ENCODE data around the gene TEX54. TPM values are rescaled to one million over a fixed set of nuclear protein-coding genes. Genes with fewer than 3 reads are reported as not detected.

Gene TEX54
- total and polyA plus RNA-seq, 2 of the 13 experiments (the other 11 are each of a cell fraction or from before 2014, with no cell fraction given): not detected

GRCh38 chr11:62786318-62787004 is 46.2 kb downstream of the TEX54 start:
- DNase-seq (ENCODE audit: low spot score): peak; percentile 82
- H3K9ac ChIP-seq (ENCODE audit: insufficient read depth, low read depth, low read length): peak overlapping the region; percentile 89
- in situ Hi-C loops (cut with HindIII; ENCODE audit: extremely low pct_ligation_motif_present, low pct_unique_long_range_greater_than_20kb): loop anchor here (5.0 kb wide), 2 partner anchors 46 to 91 kb away; partner anchors contain the start of genes STX5 and TEX54
- H2AFZ ChIP-seq (ENCODE audit: low read length): no peak overlapping the region
- H3K36me3 ChIP-seq (replicated peaks in 1 of 2; ENCODE audit: control insufficient read depth in 1 of 2, insufficient read depth in 2 of 2, low read length in 2 of 2): peaks cover 13 to 27% of the 10 kb centered on the region in 2 experiments
- peaks cover 42% of the 10 kb centered on the region for H3K4me1 ChIP-seq (ENCODE audit: insufficient read depth, low read length)
- H4K20me1 ChIP-seq (ENCODE audit: insufficient read depth, low read length): no peaks in the 10 kb centered on the region
- ChIA-PET POLR2A (interaction anchor here (0.6 to 9.1 kb wide), 30 partner anchors 11 to 195 kb away, joined by 3 to 201 read pairs (median 5); partner anchors contain the start of genes B3GAT3, C11orf98, CSKMT and HNRNPUL2), CTCF (ENCODE audit: low intra/inter-chr PET ratio, low total read pairs) (interaction anchor here (2.0 to 2.6 kb wide), 2 partner anchors 54 to 75 kb away, joined by 13 to 25 read pairs; no protein-coding TSS in a partner anchor)
- H3K27ac ChIP-seq (ENCODE audit: extremely low read length, insufficient read depth, low read length): peak overlapping the region; percentile 79
- ATAC-seq: peak; percentile 79
- H3K4me3 ChIP-seq (replicated peaks in 1 of 3; ENCODE audit: insufficient read depth in 1 of 3, low read depth in 2 of 3, low read length in 3 of 3): peak overlapping the region; percentile 65 to 88 (median 81); a peak in 5 of 6 replicates
- H3K9me3 ChIP-seq (ENCODE audit: low read length): no peaks in the 10 kb centered on the region
- no peaks in the 10 kb centered on the region; a peak in 1 of 5 replicates for H3K27me3 ChIP-seq (ENCODE audit: control insufficient read depth in 1 of 2, insufficient read depth in 2 of 2, low read length in 2 of 2)
- no TSS peak for BruUV-seq (replicated peaks)
- H3K79me2 ChIP-seq (ENCODE audit: insufficient read depth, low read length): peaks cover 26% of the 10 kb centered on the region
- intact Hi-C loops (cut with micrococcal nuclease; ENCODE audit: unreplicated experiment): loop anchor here (1.0 to 2.0 kb wide), 6 partner anchors 18 to 94 kb away; partner anchors contain the start of genes NXF1, SLC3A2 and TTC9C
- 7% methylated on average over 12 of the region's 51 CpGs for WGBS (ENCODE audit: low lambda C conversion rate)
- FAIRE-seq: peak; percentile 64
- peak overlapping the region; percentile 67 for H3K4me2 ChIP-seq (ENCODE audit: low read depth, low read length)
- no peak for TF ChIP-seq TBL1XR1 (IDR thresholded peaks at IDR 0.05; ENCODE audit: borderline replicate concordance, low read length, partially characterized antibody)
- no peak for TF ChIP-seq ZBTB4 (CRISPR knock-in tag; IDR thresholded peaks at IDR 0.05; ENCODE audit: borderline replicate concordance)
- TF ChIP-seq MED13 (CRISPR knock-in tag; IDR thresholded peaks at IDR 0.05): no peak
- TF ChIP-seq RAD21 (CRISPR knock-in tag; IDR thresholded peaks at IDR 0.05): peak; percentile 81
- no peak for TF ChIP-seq ZBTB26 (CRISPR knock-in tag; IDR thresholded peaks at IDR 0.05; ENCODE audit: borderline replicate concordance)
- peak; percentile 34; the same call in 1 of the 2 replicates for TF ChIP-seq PATZ1 (CRISPR knock-in tag; IDR thresholded peaks at IDR 0.05)
- no peak for TF ChIP-seq ARNT2 (CRISPR knock-in tag; IDR thresholded peaks at IDR 0.05; ENCODE audit: low read depth)
- TF ChIP-seq ONECUT2 (CRISPR knock-in tag; IDR thresholded peaks at IDR 0.05): no peak
- no peak for TF ChIP-seq ZNF83 (CRISPR knock-in tag; IDR thresholded peaks at IDR 0.05; ENCODE audit: borderline replicate concordance)
- TF ChIP-seq KDM4B (CRISPR knock-in tag; IDR thresholded peaks at IDR 0.05): 0 out of 2 replicates have a peak, but pooled peaks have one; percentile 35
- TF ChIP-seq ZNF891 (CRISPR knock-in tag; IDR thresholded peaks at IDR 0.05): no peak
- no peak for TF ChIP-seq TBX3 (IDR thresholded peaks at IDR 0.05; ENCODE audit: borderline replicate concordance)
- no peak for TF ChIP-seq MEIS1 (CRISPR knock-in tag; IDR thresholded peaks at IDR 0.05; ENCODE audit: borderline replicate concordance)
- TF ChIP-seq GATAD2A (CRISPR knock-in tag; IDR thresholded peaks at IDR 0.05): peak; percentile 61; the same call in 1 of the 2 replicates
- TF ChIP-seq ZNF10 (CRISPR knock-in tag; IDR thresholded peaks at IDR 0.05; ENCODE audit: borderline replicate concordance, low read depth): no peak
